H1 (cell line): Measurements from ENCODE around the gene GJD3. TPM values are rescaled to one million over a fixed set of nuclear protein-coding genes. Genes with fewer than 3 reads are reported as not detected.

Source experiments
- ASH2L ChIP-seq: fragments of 200-600, 300-600 bp; sonication (generic); IDR thresholded peaks from one replicate; pipeline ENCODE4 v1.7.1; 2017; ENCODE audit warnings: low read length
- POLR2AphosphoS5 ChIP-seq: IDR thresholded peaks from 2 replicates; pipeline ENCODE4 v1.6.1; 2011; ENCODE audit warnings: low read depth, low read length
- RBBP5 ChIP-seq: IDR thresholded peaks from 2 replicates; pipeline ENCODE4 v1.7.1; 2012; ENCODE audit warnings: low read depth, mild to moderate bottlenecking, inconsistent platforms, low read length, moderate library complexity, borderline replicate concordance
- SP4 ChIP-seq: IDR thresholded peaks from 2 replicates; pipeline ENCODE4 v1.6.1; 2012; ENCODE audit warnings: low read length, inconsistent platforms
- YY1 ChIP-seq: IDR thresholded peaks from 2 replicates; pipeline ENCODE4 v1.6.1; 2011; ENCODE audit warnings: low read depth, mild to moderate bottlenecking, low read length
- polyA plus RNA-seq, 7 experiments: library from polyadenylated mRNA; depleted of rRNA in 3 of 7; stranded (reverse) in 5 of 7; unstranded in 2 of 7; fragments of >200 nt in 5 of 7; fragments of 200-250 nt in 2 of 7; gene quantifications; 1 replicate in 5 of 7; 2 replicates in 1 of 7; 4 replicates in 1 of 7; pipeline versions ENCODE4 v1.2.1 to v1.2.3, GENCODE V29; 2011 to 2013; ENCODE audit warnings: missing spikeins in 2 of 7, mixed read lengths in 2 of 7
- total RNA-seq: library from RNA; stranded (reverse); fragmentation: NEBNext Ultra II Directional; extraction: Animal tissue kit (Norgen Biotek cat#: 25700); gene quantifications from 2 replicates; pipeline ENCODE4 v1.2.1, GENCODE V29; 2021

Gene GJD3
- total and polyA plus RNA-seq, 2 of the 8 experiments (the other 6 are each of a cell fraction or from before 2014, with no cell fraction given), result 0.53 to 1.9 TPM

DNA sequence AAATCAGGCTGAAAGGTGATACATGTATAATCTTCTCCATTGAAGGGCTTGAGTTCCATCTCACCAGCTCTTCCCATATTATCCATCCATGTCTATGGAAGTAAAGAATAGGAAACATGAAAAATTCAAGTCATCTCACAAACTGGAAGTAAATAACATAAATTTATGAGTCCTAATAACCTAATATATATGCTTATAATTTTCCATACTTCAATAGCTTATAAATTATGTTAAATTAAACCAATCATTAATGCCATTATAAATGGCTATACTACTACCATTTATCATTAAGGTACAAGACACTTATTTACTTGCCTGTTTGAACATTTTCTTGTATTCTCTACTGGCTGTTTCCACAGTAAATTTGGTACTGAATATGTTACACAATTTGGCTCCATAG is 48.3 kb upstream of the GJD3 start (continued):
- no peak for TF ChIP-seq ASH2L
- TF ChIP-seq RBBP5, result no peak
- TF ChIP-seq SP4, result no peak
- no peak for TF ChIP-seq POLR2AphosphoS5
- TF ChIP-seq YY1, result no peak
- TF ChIP-seq, all 59 proteins: peak for 0
